Kidney epithelial cell (primary cell): Measurements from ENCODE around the gene LDB2. TPM values are rescaled to one million over a fixed set of nuclear protein-coding genes. Genes with fewer than 3 reads are reported as not detected.
"Not testable (repeated sequence)": the region's sequence is repeated elsewhere in the genome, so short reads cannot be mapped to it uniquely, and the experiment has no call there.

Source experiments
- DNase-seq: peaks from one replicate; pipeline ENCODE4 v3.0.0-alpha.2; 2010; ENCODE audit warnings: low read depth
- H3K27me3 ChIP-seq: 2 replicates; pipeline ENCODE4 v1.6.0; 2011; ENCODE audit warnings: low read length; ENCODE audit not compliant: control insufficient read depth, insufficient read depth
- H3K36me3 ChIP-seq: 2 replicates; pipeline ENCODE4 v1.5.1; 2011; ENCODE audit warnings: low read length; ENCODE audit not compliant: control insufficient read depth, insufficient read depth
- H3K4me3 ChIP-seq: 2 replicates; pipeline ENCODE4 v1.5.1; 2011; ENCODE audit warnings: low read depth, mild to moderate bottlenecking, control low read depth, low read length
- CTCF ChIP-seq: IDR thresholded peaks from 2 replicates; pipeline ENCODE4 v1.5.1; 2011; ENCODE audit warnings: mild to moderate bottlenecking, moderate library complexity, low read length, control low read depth, inconsistent platforms; ENCODE audit not compliant: insufficient read depth, poor library complexity, severe bottlenecking
- total RNA-seq: library from RNA; depleted of rRNA; stranded (reverse); fragments of >200 nt; gene quantifications from 2 replicates; pipeline ENCODE4 v1.2.3, GENCODE V29; 2015

The LDB2 gene
- total RNA-seq, 1 donor from 2014 or later: 0.46 TPM

GRCh38 chr4:16926214-16926613, 27.8 kb upstream of the LDB2 start:
- no peaks in the 10 kb centered on the region for H3K27me3 ChIP-seq
- no peak for TF ChIP-seq CTCF

GRCh38 chr4:16918716-16919115, 20.3 kb upstream of the LDB2 start:
- H3K27me3 ChIP-seq, H3K36me3 ChIP-seq, DNase-seq, H3K4me3 ChIP-seq: not testable (repeated sequence)

More at GRCh38 chr4:16926214-16926613, 27.8 kb upstream of the LDB2 start:
- H3K36me3 ChIP-seq: no peaks in the 10 kb centered on the region
- DNase-seq: no peak
- no peak overlapping the region for H3K4me3 ChIP-seq

GRCh38 chr4:16916719-16917337, 18.4 kb upstream of the LDB2 start:
- H3K27me3 ChIP-seq: no peaks in the 10 kb centered on the region
- TF ChIP-seq CTCF: peak; percentile 84
- no peaks in the 10 kb centered on the region for H3K36me3 ChIP-seq
- H3K4me3 ChIP-seq: no peak overlapping the region
- DNase-seq: no peak

GRCh38 chr4:16916031-16916430, 17.6 kb upstream of the LDB2 start:
- no peak for DNase-seq
- Histone ChIP-seq H3K27me3 (no peaks in the 10 kb centered on the region), H3K4me3 (no peak overlapping the region), H3K36me3 (no peaks in the 10 kb centered on the region)
- TF ChIP-seq CTCF: no peak

DNA sequence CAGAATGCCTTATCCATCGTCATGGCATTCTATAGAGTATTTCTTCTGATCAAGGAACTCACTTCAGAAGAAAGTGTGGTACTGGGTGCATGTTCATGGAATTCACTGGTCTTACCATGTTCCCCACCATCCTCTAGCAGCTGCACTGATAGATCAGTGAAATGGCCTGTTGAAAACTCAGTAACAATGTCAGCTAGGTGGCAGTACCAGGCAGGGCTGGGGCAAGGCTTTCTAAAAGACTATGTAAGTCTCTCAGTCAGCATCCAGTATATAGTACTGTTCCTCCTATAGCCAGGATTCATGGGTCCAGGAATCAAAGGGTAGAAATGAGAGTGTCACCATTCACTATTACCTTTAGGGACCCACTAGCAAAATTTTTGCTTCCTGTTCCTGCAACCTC, 15.8 kb upstream of the LDB2 start:
- TF ChIP-seq CTCF: no peak
- DNase-seq: no peak
- H3K4me3 ChIP-seq: no peak overlapping the region
- H3K27me3 ChIP-seq: no peaks in the 10 kb centered on the region
- H3K36me3 ChIP-seq: no peaks in the 10 kb centered on the region

DNA sequence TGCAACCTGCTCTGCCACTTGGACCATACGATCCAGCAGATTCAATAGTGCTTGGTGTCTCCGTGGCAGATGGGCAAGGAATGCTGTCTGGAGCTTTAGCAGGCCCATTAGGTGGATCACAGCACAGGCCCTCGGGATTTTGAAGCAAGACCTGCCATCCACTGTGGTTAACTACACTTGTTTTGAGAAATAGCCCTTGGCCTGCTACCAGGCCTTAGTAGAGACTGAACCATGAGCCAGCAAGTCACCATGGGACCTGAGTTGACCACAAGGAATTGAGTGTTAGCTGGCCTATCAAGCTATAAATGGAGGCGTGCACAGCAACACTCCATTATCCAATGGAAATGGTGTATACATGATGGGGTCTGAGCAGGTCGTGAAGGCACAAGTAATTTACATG, 14.5 kb upstream of the LDB2 start:
- Histone ChIP-seq H3K4me3 (no peak overlapping the region), H3K36me3 (no peaks in the 10 kb centered on the region), H3K27me3 (no peaks in the 10 kb centered on the region)
- DNase-seq: no peak
- TF ChIP-seq CTCF: no peak
